Activated effector memory CD4-positive, alpha-beta T cell treated with anti-CD3 and anti-CD28 coated beads, Interleukin-2, amount 50 U/mL, for 16 hours (primary cell): ENCODE results near the gene NDE1.
"Not testable (repeated sequence)": the region's sequence is repeated elsewhere in the genome, so short reads cannot be mapped to it uniquely, and the experiment has no call there.

Experiments used
- DNase-seq: peaks from one replicate; pipeline ENCODE4 v3.0.0-alpha.2; 2020

NDE1 gene

GRCh38 chr16:15653227-15653626 is 3.2 kb downstream of the NDE1 start:
- DNase-seq = no peak

GRCh38 chr16:15654591-15654990 is 4.5 kb downstream of the NDE1 start:
- DNase-seq = no peak

- not testable (repeated sequence) for DNase-seq
Observed at GRCh38 chr16:15655561-15655960, 5.5 kb downstream of the NDE1 start.

GRCh38 chr16:15658149-15658548 is 8.1 kb downstream of the NDE1 start:
- peak; percentile 55 for DNase-seq

GRCh38 chr16:15658556-15658955 is 8.5 kb downstream of the NDE1 start:
- peak; percentile 44 for DNase-seq

- DNase-seq = no peak
Observed at GRCh38 chr16:15660203-15660601, 10.2 kb downstream of the NDE1 start.

GRCh38 chr16:15665107-15665506 is 15.1 kb downstream of the NDE1 start:
- no peak for DNase-seq

GRCh38 chr16:15667091-15667742 is 17.2 kb downstream of the NDE1 start:
- DNase-seq = no peak

- DNase-seq = no peak
Observed at GRCh38 chr16:15671530-15672117, 21.6 kb downstream of the NDE1 start.

- not testable (repeated sequence) for DNase-seq
Observed at GRCh38 chr16:15672127-15672513, 22.1 kb downstream of the NDE1 start.

GRCh38 chr16:15672514-15673167 is 22.6 kb downstream of the NDE1 start:
- DNase-seq = peak; percentile 86

GRCh38 chr16:15674571-15674970 is 24.5 kb downstream of the NDE1 start:
- DNase-seq = no peak

GRCh38 chr16:15676506-15676905 is 26.5 kb downstream of the NDE1 start:
- DNase-seq = no peak

GRCh38 chr16:15677447-15677846 is 27.4 kb downstream of the NDE1 start:
- no peak for DNase-seq

- DNase-seq = peak; percentile 80
Observed at GRCh38 chr16:15682105-15682570, 32.1 kb downstream of the NDE1 start.

- no peak for DNase-seq
Observed at GRCh38 chr16:15686287-15686686, 36.2 kb downstream of the NDE1 start.

GRCh38 chr16:15689290-15689689 is 39.2 kb downstream of the NDE1 start:
- no peak for DNase-seq

GRCh38 chr16:15690296-15690695 is 40.3 kb downstream of the NDE1 start:
- DNase-seq = no peak

- DNase-seq = no peak
Observed at GRCh38 chr16:15691046-15691445, 41.0 kb downstream of the NDE1 start.

- not testable (repeated sequence) for DNase-seq
Observed at GRCh38 chr16:15692508-15692907, 42.5 kb downstream of the NDE1 start.

GRCh38 chr16:15694499-15694898 is 44.5 kb downstream of the NDE1 start:
- no peak for DNase-seq

GRCh38 chr16:15699819-15700218 is 49.8 kb downstream of the NDE1 start:
- DNase-seq = no peak

GRCh38 chr16:15701367-15701766 is 51.3 kb downstream of the NDE1 start:
- DNase-seq = no peak
